Activated naive CD8-positive, alpha-beta T cell treated with anti-CD3 and anti-CD28 coated beads, Interleukin-2, amount 50 U/mL, for 24 hours (primary cell): Measurements from ENCODE around the gene ZNF426.
A peak's percentile ranks its signal among the peaks of the same experiment; 100 is the strongest.
"Not testable (repeated sequence)": the region's sequence is repeated elsewhere in the genome, so short reads cannot be mapped to it uniquely, and the experiment has no call there.

Source experiments
- ATAC-seq: fragments of 150-1000 bp; cut with Tn5 transposase; one replicate; pipeline ENCODE4 v1.10.0; 2021
- DNase-seq: peaks from one replicate; pipeline ENCODE4 v3.0.0; 2021
- H3K27ac Mint-ChIP-seq: one replicate; pipeline ENCODE4 v1.8.0; 2021; ENCODE audit warnings: mild to moderate bottlenecking, mixed read lengths
- H3K27me3 Mint-ChIP-seq: one replicate; pipeline ENCODE4 v1.8.0; 2021; ENCODE audit warnings: mixed read lengths
- H3K36me3 Mint-ChIP-seq: one replicate; pipeline ENCODE4 v1.8.0; 2021; ENCODE audit warnings: low read depth, mixed read lengths
- H3K4me1 Mint-ChIP-seq: one replicate; pipeline ENCODE4 v1.8.0; 2021; ENCODE audit warnings: mixed read lengths
- H3K4me3 Mint-ChIP-seq: one replicate; pipeline ENCODE4 v1.8.0; 2021; ENCODE audit warnings: mild to moderate bottlenecking, moderate library complexity, mixed read lengths
- H3K9me3 Mint-ChIP-seq: one replicate; pipeline ENCODE4 v1.8.0; 2021; ENCODE audit warnings: mixed read lengths

The ZNF426 gene

GRCh38 chr19:9538183-9539058, at the start of gene ZNF426:
ZNF426 (minus strand) TSS chr19:9538645; CDS start chr19:9536232, 2,413 bp downstream.
- Mint-ChIP-seq H3K36me3 (peaks cover 57% of the 10 kb centered on the region), H3K4me1 (peaks cover 27% of the 10 kb centered on the region), H3K27me3 (no peaks in the 10 kb centered on the region), H3K27ac (peak within 1 kb of the TSS; percentile 98), H3K4me3 (peak within 1 kb of the TSS; percentile 97), H3K9me3 (peaks cover 32% of the 10 kb centered on the region)
- peak; percentile 95 for ATAC-seq
- peak; percentile 90 for DNase-seq

- peaks cover 18% of the 10 kb centered on the region for H3K4me1 Mint-ChIP-seq
- peak; percentile 41 for ATAC-seq
- H3K27ac Mint-ChIP-seq, result no peak overlapping the region
- H3K9me3 Mint-ChIP-seq, result peaks cover 5% of the 10 kb centered on the region
- peaks cover 14% of the 10 kb centered on the region for H3K27me3 Mint-ChIP-seq
- DNase-seq, result peak; percentile 79
- H3K4me3 Mint-ChIP-seq, result no peak overlapping the region
- peaks cover 19% of the 10 kb centered on the region for H3K36me3 Mint-ChIP-seq
Observed at GRCh38 chr19:9586764-9587163, 48.3 kb upstream of the ZNF426 start.

GRCh38 chr19:9584073-9584833, 45.8 kb upstream of the ZNF426 start, which contains the start of gene ZNF121:
ZNF121 (minus strand) TSS chr19:9584504; CDS start chr19:9568097, 16,407 bp downstream.
- ATAC-seq, result peak; percentile 92
- DNase-seq, result peak; percentile 90
- H3K4me1 Mint-ChIP-seq, result peaks cover 38% of the 10 kb centered on the region
- H3K4me3 Mint-ChIP-seq, result peak within 1 kb of the TSS; percentile 91
- H3K36me3 Mint-ChIP-seq, result peaks cover 44% of the 10 kb centered on the region
- peaks cover 10% of the 10 kb centered on the region for H3K9me3 Mint-ChIP-seq
- peak within 1 kb of the TSS; percentile 94 for H3K27ac Mint-ChIP-seq
- H3K27me3 Mint-ChIP-seq, result peaks cover 9% of the 10 kb centered on the region

GRCh38 chr19:9582081-9582725, 43.8 kb upstream of the ZNF426 start:
- Mint-ChIP-seq H3K36me3 (peaks cover 63% of the 10 kb centered on the region), H3K9me3 (peaks cover 20% of the 10 kb centered on the region), H3K4me1 (peaks cover 47% of the 10 kb centered on the region), H3K27ac (peak overlapping the region; percentile 74), H3K4me3 (peak overlapping the region; percentile 91)
- ATAC-seq, H3K27me3 Mint-ChIP-seq, DNase-seq: not testable (repeated sequence)

- Mint-ChIP-seq H3K27me3 (no peaks in the 10 kb centered on the region), H3K4me1 (peaks cover 52% of the 10 kb centered on the region), H3K4me3 (peak overlapping the region; percentile 91), H3K9me3 (peaks cover 30% of the 10 kb centered on the region), H3K27ac (peak overlapping the region; percentile 40), H3K36me3 (peaks cover 78% of the 10 kb centered on the region)
- ATAC-seq (peak; percentile 12), DNase-seq (no peak)
Observed at GRCh38 chr19:9580728-9581127, 42.3 kb upstream of the ZNF426 start.

GRCh38 chr19:9570255-9570654, 31.8 kb upstream of the ZNF426 start:
- H3K36me3 Mint-ChIP-seq, result peaks cover 99% of the 10 kb centered on the region
- H3K27ac Mint-ChIP-seq, result no peak overlapping the region
- ATAC-seq, result no peak
- H3K27me3 Mint-ChIP-seq, result no peaks in the 10 kb centered on the region
- peaks cover 12% of the 10 kb centered on the region for H3K4me1 Mint-ChIP-seq
- no peak for DNase-seq
- peaks cover 67% of the 10 kb centered on the region for H3K9me3 Mint-ChIP-seq
- H3K4me3 Mint-ChIP-seq, result no peak overlapping the region

GRCh38 chr19:9566729-9567128, 28.3 kb upstream of the ZNF426 start:
- H3K36me3 Mint-ChIP-seq, result peaks cover 97% of the 10 kb centered on the region
- no peaks in the 10 kb centered on the region for H3K27me3 Mint-ChIP-seq
- no peak overlapping the region for H3K4me3 Mint-ChIP-seq
- no peaks in the 10 kb centered on the region for H3K4me1 Mint-ChIP-seq
- ATAC-seq (no peak), DNase-seq (no peak)
- H3K27ac Mint-ChIP-seq, result no peak overlapping the region
- peaks cover 63% of the 10 kb centered on the region for H3K9me3 Mint-ChIP-seq

- peaks cover 61% of the 10 kb centered on the region for H3K9me3 Mint-ChIP-seq
- no peak overlapping the region for H3K27ac Mint-ChIP-seq
- no peak for ATAC-seq
Observed at GRCh38 chr19:9565900-9566705, 27.7 kb upstream of the ZNF426 start.

GRCh38 chr19:9552536-9553274, 14.3 kb upstream of the ZNF426 start:
- Mint-ChIP-seq H3K27ac (no peak overlapping the region), H3K4me1 (no peaks in the 10 kb centered on the region), H3K27me3 (no peaks in the 10 kb centered on the region), H3K36me3 (peaks cover 28% of the 10 kb centered on the region), H3K4me3 (no peak overlapping the region), H3K9me3 (peaks cover 34% of the 10 kb centered on the region)
- DNase-seq (no peak), ATAC-seq (no peak)

More at GRCh38 chr19:9565900-9566705, 27.7 kb upstream of the ZNF426 start:
- no peak overlapping the region for H3K4me3 Mint-ChIP-seq
- no peak for DNase-seq
- peaks cover 97% of the 10 kb centered on the region for H3K36me3 Mint-ChIP-seq
- no peaks in the 10 kb centered on the region for H3K4me1 Mint-ChIP-seq
- no peaks in the 10 kb centered on the region for H3K27me3 Mint-ChIP-seq

GRCh38 chr19:9547870-9548269, 9.4 kb upstream of the ZNF426 start:
- Mint-ChIP-seq H3K27me3 (no peaks in the 10 kb centered on the region), H3K27ac (no peak overlapping the region), H3K4me1 (no peaks in the 10 kb centered on the region), H3K4me3 (no peak overlapping the region), H3K9me3 (peaks cover 29% of the 10 kb centered on the region), H3K36me3 (peaks cover 12% of the 10 kb centered on the region)
- DNase-seq (no peak), ATAC-seq (no peak)

- not testable (repeated sequence) for H3K27me3 Mint-ChIP-seq, ATAC-seq, H3K4me3 Mint-ChIP-seq, DNase-seq, H3K27ac Mint-ChIP-seq
- Mint-ChIP-seq H3K9me3 (peaks cover 16% of the 10 kb centered on the region), H3K4me1 (peaks cover 22% of the 10 kb centered on the region), H3K36me3 (peaks cover 28% of the 10 kb centered on the region)
Observed at GRCh38 chr19:9541281-9541680, 2.8 kb upstream of the ZNF426 start.

- not testable (repeated sequence) for ATAC-seq, H3K27ac Mint-ChIP-seq, H3K27me3 Mint-ChIP-seq, DNase-seq
- Mint-ChIP-seq H3K36me3 (peaks cover 42% of the 10 kb centered on the region), H3K9me3 (peaks cover 22% of the 10 kb centered on the region), H3K4me1 (peaks cover 27% of the 10 kb centered on the region), H3K4me3 (peak overlapping the region; percentile 97)
Observed at GRCh38 chr19:9539921-9540320, 1.5 kb upstream of the ZNF426 start.

- Mint-ChIP-seq H3K36me3 (peaks cover 49% of the 10 kb centered on the region), H3K4me3 (peak overlapping the region; percentile 97), H3K9me3 (peaks cover 24% of the 10 kb centered on the region), H3K27ac (peak overlapping the region; percentile 43), H3K4me1 (peaks cover 27% of the 10 kb centered on the region)
- not testable (repeated sequence) for DNase-seq, ATAC-seq, H3K27me3 Mint-ChIP-seq
Observed at GRCh38 chr19:9539201-9539600, 756 bp upstream of the ZNF426 start.
